ES-I3 (cell line): Measurements from ENCODE around the gene SEMA6A.

ENCODE experiments used
- H3K36me3 ChIP-seq: 2 replicates; pipeline ENCODE4 v1.6.1; 2013; ENCODE audit warnings: mild to moderate bottlenecking, low read length, control low read depth, moderate library complexity; ENCODE audit not compliant: insufficient read depth
- H3K4me1 ChIP-seq: 2 replicates; pipeline ENCODE4 v1.6.1; 2013; ENCODE audit warnings: mild to moderate bottlenecking, control low read depth, low read length; ENCODE audit not compliant: insufficient read depth
- H3K9ac ChIP-seq: 2 replicates; pipeline ENCODE4 v1.6.1; 2013; ENCODE audit warnings: low read depth, mild to moderate bottlenecking, low read length, moderate library complexity
- H3K9me3 ChIP-seq: 2 replicates; pipeline ENCODE4 v1.6.1; 2013; ENCODE audit warnings: mild to moderate bottlenecking, low read length, moderate library complexity; ENCODE audit not compliant: control insufficient read depth, insufficient read depth

SEMA6A gene

GRCh38 chr5:116494784-116495450 is 79.7 kb downstream of the SEMA6A start:
- Histone ChIP-seq H3K4me1 (peaks cover 24% of the 10 kb centered on the region), H3K9me3 (no peaks in the 10 kb centered on the region), H3K9ac (no peak overlapping the region), H3K36me3 (peaks cover 81% of the 10 kb centered on the region)

- H3K9me3 ChIP-seq, result no peaks in the 10 kb centered on the region
- peaks cover 11% of the 10 kb centered on the region for H3K4me1 ChIP-seq
- H3K36me3 ChIP-seq, result peaks cover 91% of the 10 kb centered on the region
- no peak overlapping the region for H3K9ac ChIP-seq
These were observed 81.8 kb downstream of the SEMA6A start for GRCh38 chr5:116492776-116493175.

- H3K36me3 ChIP-seq, result peaks cover 91% of the 10 kb centered on the region
- peaks cover 10% of the 10 kb centered on the region; the same call in 1 of the 2 replicates for H3K4me1 ChIP-seq
These were observed 82.5 kb downstream of the SEMA6A start for GRCh38 chr5:116492016-116492623.

DNA sequence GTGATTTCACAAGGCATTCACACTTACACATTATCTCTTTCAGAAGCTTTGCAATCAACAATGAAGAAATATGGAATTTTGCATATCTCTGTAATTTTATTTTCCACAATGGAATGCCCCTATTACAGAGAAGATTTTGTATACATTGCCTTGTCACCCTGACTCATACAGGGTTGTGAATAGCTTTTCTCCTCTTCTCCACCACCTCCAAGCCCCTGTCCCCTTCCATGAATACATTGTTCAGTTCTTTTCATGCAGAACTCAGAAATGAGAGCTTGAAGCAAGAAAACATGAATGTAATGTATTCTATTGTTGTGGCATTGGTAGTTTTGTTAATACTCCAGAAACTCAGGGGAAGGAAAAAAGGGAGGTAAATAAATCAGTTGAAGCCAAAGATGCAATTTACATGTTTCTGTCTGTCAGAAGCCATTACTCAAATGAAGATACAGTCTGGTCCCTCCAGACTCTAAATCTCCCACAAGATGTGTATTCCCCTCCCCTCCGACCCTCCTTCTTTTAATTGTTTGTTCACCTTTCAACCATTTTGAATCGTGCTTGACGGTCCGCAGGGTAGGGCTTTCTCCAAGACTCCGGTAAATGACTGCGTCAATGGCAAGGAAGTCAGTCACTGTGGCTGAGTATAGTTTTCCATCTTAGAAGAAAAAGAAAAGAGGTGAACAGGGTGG is 86.1 kb downstream of the SEMA6A start:
- no peaks in the 10 kb centered on the region for H3K9me3 ChIP-seq
- peaks cover 89% of the 10 kb centered on the region for H3K36me3 ChIP-seq

More at GRCh38 chr5:116492016-116492623, 82.5 kb downstream of the SEMA6A start:
- no peaks in the 10 kb centered on the region for H3K9me3 ChIP-seq
- no peak overlapping the region for H3K9ac ChIP-seq

DNA sequence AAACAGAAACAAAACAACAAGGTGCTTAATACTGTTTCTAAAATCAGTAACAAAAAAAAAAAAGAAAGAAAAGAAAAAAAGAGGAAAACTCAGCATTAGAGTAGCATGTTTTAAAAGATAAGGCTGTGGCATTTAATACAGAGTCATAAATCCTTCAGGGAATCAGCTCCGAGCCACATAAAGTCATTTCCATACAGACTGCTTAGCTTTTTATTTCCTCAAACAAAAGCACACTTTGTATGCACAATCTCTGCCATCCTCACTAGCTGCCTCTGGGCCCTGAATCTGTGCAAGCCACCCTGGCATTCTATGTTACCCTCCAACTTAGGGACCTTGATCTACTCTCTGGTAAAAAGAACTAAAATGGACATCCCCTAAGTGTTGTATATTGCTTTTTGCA is 87.6 kb downstream of the SEMA6A start:
- Histone ChIP-seq H3K4me1 (peaks cover 5% of the 10 kb centered on the region; the same call in 1 of the 2 replicates), H3K36me3 (peaks cover 89% of the 10 kb centered on the region), H3K9ac (no peak overlapping the region), H3K9me3 (no peaks in the 10 kb centered on the region)

More for the DNA sequence above, 86.1 kb downstream of the SEMA6A start:
- peaks cover 7% of the 10 kb centered on the region; the same call in 1 of the 2 replicates for H3K4me1 ChIP-seq
- no peak overlapping the region for H3K9ac ChIP-seq

- Histone ChIP-seq H3K9me3 (no peaks in the 10 kb centered on the region), H3K4me1 (peaks cover 3% of the 10 kb centered on the region; the same call in 1 of the 2 replicates), H3K9ac (no peak overlapping the region), H3K36me3 (peaks cover 89% of the 10 kb centered on the region)
These were observed 88.0 kb downstream of the SEMA6A start for GRCh38 chr5:116486588-116486987.

DNA sequence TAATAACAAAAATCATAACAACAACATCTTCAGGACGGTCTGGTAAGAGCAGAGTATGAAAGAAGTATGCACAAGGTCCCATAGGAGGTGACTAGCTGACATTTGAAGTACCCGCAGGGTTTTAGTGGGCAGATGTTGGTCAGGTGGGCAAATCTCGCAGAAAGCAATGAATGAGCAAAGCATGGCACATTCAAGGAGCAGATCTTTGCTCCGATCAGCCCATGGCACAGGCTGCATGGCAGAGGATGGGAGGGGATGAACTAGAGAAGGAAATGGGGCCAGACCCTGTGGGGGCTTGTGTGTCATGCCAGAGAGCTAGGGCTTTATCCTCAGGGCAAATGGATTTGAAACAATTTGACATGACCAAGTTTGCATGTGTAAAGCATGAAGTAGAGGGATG is 90.0 kb downstream of the SEMA6A start:
- H3K9ac ChIP-seq, result no peak overlapping the region
- no peaks in the 10 kb centered on the region for H3K9me3 ChIP-seq
- peaks cover 3% of the 10 kb centered on the region; the same call in 1 of the 2 replicates for H3K4me1 ChIP-seq
- peaks cover 89% of the 10 kb centered on the region for H3K36me3 ChIP-seq

- peaks cover 90% of the 10 kb centered on the region for H3K36me3 ChIP-seq
These were observed 92.2 kb downstream of the SEMA6A start for GRCh38 chr5:116482394-116482793.

DNA sequence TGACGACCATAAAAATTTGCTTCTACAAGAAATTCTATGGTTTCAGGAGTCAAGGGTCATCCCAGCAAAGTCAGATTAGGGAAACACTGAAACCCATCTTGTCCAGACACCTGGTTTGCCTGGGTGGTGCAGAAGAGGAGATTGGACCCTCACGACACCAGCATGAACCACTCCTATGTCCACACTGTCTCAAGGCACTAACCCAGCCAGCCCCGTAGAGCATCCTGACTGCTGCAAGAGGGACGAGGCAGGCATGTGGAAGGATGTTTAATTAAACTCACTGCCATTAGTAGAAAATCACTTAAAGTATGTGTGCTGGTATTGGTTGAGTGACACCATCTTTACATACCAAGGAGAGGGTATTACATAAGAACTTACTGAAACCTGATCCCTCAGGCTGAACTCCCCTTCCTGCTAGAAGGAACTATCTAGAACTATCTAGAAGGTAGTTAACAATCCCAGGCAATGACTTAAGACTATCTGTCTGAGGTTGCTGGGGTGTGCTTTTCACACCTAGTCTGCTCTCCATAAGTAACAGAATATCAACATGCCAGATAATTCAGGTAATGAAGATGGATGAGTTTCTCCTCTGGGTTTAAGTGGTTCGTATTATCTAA is 93.6 kb downstream of the SEMA6A start:
- no peak overlapping the region for H3K9ac ChIP-seq
- peaks cover 91% of the 10 kb centered on the region for H3K36me3 ChIP-seq
- peaks cover 5% of the 10 kb centered on the region; the same call in 1 of the 2 replicates for H3K4me1 ChIP-seq
- H3K9me3 ChIP-seq, result no peaks in the 10 kb centered on the region

More at GRCh38 chr5:116482394-116482793, 92.2 kb downstream of the SEMA6A start:
- Histone ChIP-seq H3K9ac (no peak overlapping the region), H3K4me1 (peaks cover under 1% of the 10 kb centered on the region; the same call in 1 of the 2 replicates), H3K9me3 (no peaks in the 10 kb centered on the region)

- Histone ChIP-seq H3K9me3 (no peaks in the 10 kb centered on the region), H3K36me3 (peaks cover 89% of the 10 kb centered on the region), H3K4me1 (peaks cover 5% of the 10 kb centered on the region; the same call in 1 of the 2 replicates), H3K9ac (no peak overlapping the region)
These were observed 94.6 kb downstream of the SEMA6A start for GRCh38 chr5:116479776-116480675.

DNA sequence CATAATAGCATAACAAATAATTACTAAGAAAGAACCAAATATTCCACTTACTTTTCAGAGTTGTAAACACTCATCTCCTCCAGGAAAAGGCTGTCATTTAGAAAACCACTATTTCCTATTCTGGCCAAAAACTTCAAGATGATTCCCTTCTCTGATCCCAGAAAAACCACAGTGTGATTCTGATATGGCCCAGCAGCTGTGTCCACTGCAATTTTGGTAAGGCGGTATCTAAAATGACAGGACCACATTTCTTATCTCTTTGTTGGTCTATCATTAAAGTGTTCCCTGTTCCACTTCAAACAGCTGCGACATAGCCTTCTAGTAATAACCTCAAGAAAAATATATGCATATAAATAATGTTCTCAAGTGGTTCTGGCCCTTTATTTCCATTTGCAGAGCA is 96.1 kb downstream of the SEMA6A start:
- H3K36me3 ChIP-seq, result peaks cover 87% of the 10 kb centered on the region
- no peaks in the 10 kb centered on the region for H3K9me3 ChIP-seq
- H3K4me1 ChIP-seq, result peaks cover 5% of the 10 kb centered on the region; the same call in 1 of the 2 replicates
- H3K9ac ChIP-seq, result no peak overlapping the region

- Histone ChIP-seq H3K4me1 (peaks cover 5% of the 10 kb centered on the region; the same call in 1 of the 2 replicates), H3K36me3 (peaks cover 88% of the 10 kb centered on the region)
These were observed 97.6 kb downstream of the SEMA6A start for GRCh38 chr5:116476897-116477537.

DNA sequence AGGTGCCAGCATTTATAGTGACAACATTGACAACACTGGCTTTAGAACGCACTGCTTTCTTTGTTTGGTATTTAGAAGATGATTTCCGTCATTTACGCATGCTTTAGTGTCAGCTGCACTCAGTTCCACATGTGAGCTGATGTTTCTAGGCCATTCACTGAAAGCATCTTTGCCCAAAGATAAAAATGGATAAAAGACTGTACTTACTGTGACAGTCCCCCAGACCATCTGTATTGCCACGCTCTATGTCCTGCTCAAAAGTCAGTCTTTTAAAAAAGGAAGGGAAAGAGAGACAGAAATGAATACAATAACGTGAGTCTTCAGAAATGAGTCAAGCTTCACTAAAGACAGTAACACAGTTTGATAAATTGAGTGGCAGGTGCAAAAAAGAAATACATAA is 99.3 kb downstream of the SEMA6A start:
- Histone ChIP-seq H3K9ac (no peak overlapping the region), H3K9me3 (no peaks in the 10 kb centered on the region), H3K36me3 (peaks cover 83% of the 10 kb centered on the region), H3K4me1 (peaks cover 5% of the 10 kb centered on the region)

More at GRCh38 chr5:116476897-116477537, 97.6 kb downstream of the SEMA6A start:
- Histone ChIP-seq H3K9me3 (no peaks in the 10 kb centered on the region), H3K9ac (no peak overlapping the region)
